HG02884 (cell line): ENCODE results near the gene NRIP1.

Experiments
- ATAC-seq: cut with Tn5 transposase; IDR thresholded peaks from one replicate; pipeline ENCODE4 v1.9.1; 2021; ENCODE audit warnings: mild to moderate bottlenecking, moderate library complexity; ENCODE audit not compliant: unreplicated experiment

The NRIP1 gene

DNA sequence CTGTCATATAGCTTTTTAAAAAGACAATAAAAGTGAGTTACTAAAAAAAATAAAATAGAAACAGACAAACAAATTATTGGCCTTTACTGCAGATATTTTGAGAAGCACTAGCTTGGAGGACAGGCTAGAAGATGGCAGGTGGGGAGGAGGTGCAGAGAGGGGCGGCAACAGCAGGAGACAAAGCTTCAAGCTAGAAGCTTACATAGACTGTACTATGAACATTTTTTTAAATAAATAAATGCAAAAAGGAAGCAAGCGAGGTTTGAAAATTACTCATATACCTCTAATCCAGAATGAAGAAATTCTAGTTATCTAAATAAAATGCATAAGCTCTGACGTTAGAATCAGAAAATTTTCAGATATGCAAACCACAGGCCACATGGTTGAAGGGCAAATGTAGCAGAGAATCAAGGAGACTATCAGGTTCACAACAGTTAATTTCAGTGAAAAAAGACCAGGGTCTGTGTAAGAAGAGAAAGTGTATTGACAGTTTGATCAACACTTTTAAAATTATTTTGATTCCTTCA, 54.9 kb downstream of the NRIP1 start:
- ATAC-seq: no peak

DNA sequence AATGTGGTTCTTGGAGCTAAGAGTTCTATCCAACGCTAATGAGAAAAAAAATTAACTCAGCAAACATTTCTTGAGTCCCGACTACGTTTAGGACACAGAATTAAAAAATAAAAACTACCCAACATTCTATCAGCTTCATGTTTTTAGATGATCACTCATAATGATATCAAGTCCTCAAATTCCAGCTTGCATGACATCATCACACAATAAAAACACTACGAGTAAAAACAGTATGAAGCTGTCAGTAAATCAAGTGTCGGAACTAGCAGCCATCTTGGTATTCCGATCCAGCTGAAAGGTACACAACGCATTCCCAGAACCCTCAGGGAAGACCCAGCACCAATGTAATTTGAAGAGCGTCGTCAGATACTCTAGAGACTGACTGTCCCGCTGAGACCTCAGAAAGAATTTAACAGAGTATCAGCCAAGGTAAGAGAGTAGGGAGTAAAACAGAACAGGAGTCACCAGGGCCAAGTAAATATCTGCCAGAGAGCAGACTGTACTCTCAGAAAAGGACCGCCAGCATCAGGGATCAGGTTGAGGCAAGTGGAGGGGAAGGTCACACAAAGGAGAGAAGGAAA, 57.0 kb downstream of the NRIP1 start:
- no peak for ATAC-seq

DNA sequence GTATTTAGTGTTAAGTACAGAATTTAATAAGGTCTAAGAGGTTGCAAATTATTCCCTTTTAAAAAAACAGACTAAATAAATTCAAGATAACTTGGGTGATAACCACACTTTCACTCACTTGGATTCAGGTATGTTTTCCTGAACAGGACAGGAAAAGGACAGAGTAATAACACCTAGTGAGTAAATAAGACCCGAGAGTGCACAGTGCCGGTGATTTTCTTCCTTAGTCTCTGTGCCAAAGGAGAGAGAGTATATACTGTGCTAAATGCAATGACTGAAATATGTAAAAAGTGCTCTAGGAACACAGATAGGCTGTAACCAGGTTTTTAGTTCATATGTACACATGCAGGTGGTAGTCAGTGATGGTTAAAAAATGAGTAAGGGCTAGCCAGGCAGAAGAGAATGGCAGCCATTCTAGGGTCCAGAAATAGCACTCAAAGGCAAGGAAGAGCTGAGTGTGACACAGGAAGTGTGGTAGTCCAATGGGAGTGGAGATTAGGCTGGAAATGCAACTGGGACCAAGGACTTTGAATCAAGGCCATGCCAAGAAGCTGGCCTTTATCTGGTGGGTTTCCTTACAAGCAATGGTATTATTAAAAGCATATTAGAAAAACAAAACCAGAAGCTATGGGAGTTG, 58.1 kb downstream of the NRIP1 start:
- no peak for ATAC-seq

DNA sequence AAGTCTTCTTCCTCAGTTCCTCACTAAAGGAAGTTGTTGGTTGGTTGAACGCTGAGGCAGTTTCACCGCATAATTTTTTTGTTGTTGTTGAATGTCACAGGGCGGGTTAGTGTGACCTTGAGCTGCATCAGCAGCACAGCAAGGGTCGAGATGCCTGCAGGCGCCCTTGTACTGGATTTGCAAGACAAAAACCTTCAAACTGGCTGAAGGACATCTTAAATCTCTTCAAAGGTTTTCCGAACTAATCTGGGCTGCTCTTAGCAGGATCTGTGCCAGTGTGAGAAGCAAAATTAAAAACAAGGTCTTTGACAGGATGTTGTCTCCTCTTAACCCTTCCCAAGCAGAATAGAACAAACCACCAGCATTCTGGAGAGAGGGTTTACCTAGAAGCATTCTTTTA, 59.4 kb downstream of the NRIP1 start:
- no peak for ATAC-seq

DNA sequence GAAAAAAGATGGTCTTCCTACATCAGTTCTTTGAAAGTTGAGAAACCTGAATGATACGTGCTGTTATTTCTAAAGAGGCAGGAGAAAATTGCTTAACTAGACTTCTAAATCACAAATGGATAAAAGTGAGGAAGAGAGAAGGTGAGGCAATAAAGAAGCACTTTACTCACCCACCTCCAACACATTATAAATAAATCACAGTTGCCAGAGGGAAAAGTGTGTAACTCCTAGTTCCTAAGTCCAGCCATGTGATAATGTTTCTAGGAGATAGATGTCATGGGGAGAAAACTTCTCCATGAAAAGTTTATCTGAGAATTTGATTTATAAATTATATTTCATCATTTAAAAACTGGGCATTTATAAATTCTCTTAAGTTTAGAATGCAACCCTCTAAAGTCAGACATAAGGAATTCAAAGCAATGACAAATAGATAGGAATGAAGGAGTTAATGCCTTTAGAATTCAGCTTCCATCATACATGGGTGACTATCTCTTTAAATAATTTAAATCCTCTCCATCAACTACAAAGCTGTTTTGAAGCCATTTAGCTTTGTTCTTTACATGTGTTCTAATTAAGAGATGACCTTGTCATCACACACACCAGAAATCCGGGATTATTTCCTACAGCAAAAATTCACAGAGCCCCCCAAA, 60.0 kb downstream of the NRIP1 start:
- ATAC-seq: no peak

DNA sequence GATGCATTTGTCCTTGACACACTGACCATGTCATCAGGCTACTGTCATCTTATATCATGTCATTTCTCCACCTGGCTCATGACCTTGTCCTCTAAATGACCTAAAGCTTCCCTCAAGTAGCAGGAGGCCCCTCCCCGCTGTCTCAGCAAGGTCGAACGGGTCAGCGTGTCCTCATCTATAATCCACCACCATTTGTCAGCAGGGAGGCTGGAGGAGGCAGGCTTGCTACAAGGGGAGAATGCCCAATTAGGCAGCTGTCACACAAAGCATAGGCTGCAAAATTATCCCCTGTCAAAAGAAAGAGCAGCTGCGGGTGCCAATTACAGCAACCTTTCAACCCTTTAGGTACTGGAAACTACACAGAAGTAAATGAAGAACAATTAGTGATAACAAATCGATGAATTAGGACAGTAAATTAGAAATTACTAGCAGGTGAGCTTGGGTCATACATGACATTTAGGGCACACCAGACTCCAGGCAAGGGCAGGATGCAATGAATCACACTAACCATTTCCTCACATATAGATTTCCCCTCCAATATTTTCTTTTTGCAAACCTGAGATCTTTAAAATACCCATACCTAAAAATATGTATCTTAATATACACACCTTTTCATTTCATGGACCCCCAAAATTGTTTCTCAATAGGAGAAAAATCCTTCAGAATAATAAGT, 61.2 kb downstream of the NRIP1 start:
- ATAC-seq: no peak

DNA sequence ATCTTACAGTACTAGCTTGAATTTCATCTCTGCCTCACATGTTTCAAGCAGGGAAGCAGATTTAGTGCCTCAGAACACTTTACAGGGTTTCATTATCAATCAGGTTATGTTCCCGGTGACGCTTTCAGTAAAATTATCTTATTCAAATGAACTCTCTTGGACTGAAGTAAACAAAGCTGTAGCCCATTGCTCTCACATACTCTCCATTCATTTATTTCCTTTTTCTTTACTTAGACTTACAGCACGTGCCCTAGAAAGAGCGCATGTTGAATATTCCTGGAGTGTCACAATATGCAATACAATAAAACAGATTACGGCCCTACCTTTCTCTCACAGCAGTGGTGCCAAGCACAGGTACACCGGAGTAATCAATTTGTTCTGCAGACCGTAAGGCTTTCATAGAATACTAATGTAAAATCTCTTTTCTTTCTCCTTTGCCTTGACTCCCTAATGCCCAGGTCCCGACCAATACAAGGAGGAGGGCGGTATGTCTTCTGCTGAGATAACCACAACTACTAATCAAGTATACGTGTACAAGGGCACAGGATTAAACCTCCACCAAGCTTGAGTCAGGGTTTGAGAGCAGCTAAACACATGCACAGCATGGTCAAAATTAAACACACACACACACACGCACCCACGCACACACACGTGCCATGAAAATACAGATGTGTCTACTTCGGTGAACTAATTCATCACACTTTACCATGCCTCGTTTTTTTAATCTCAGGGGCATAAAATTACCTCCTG, 62.8 kb downstream of the NRIP1 start:
- ATAC-seq: peak; percentile 88

DNA sequence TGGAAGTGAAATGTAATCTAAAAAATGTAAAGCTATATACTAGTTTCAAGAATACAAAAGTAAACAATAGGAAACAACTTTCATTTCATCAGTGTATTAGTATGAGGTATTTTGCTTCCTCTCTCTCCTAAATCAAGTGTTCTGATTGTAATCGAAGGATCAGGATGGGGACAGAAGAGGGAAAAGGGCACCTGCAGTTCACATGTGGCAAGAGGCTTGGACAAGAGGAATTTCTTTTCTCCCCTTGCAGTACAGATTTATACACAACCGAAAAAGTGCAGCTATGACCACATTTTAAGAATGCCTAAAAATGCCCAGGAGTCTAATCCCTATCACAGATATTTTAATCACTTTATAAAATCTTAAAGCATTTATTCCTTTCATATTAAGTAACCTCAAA, 63.7 kb downstream of the NRIP1 start:
- no peak for ATAC-seq

DNA sequence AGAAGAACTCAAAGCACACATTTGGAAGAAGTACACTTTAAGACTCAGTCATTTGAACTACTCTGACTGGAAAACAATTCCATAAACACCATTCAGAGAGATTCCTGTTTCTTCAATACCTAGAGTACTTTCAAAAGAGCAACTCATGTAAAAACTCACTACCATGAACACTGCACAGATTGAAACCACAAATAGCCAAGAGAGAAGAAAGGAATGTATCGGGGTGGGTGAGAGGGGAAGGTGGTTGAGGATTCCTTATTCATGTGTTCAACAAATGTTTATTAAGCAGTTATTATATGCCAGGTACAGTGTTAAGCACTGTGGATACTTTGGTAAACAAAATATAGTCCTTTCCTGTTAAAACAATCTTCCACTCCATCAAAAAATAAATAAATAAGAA, 64.7 kb downstream of the NRIP1 start:
- no peak for ATAC-seq

DNA sequence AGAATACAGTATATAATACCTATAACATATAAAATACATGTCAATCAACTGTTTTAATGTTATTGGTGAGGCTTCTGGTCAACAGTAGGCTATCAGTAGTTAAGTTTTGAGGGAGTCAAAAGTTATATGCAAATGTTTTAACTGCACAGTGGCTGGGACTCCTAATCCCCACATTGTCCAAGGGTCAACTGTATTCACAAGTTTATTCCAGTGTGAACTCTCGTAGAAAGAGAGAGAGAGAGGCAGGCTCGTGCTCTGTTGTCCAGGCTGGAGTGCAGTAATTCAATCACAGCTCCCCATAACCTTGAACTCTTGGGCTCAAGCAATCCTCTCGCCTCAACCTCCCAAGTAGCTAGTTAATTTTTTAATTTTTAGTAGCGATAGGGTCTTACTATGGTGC, 66.0 kb downstream of the NRIP1 start:
- ATAC-seq: no peak

DNA sequence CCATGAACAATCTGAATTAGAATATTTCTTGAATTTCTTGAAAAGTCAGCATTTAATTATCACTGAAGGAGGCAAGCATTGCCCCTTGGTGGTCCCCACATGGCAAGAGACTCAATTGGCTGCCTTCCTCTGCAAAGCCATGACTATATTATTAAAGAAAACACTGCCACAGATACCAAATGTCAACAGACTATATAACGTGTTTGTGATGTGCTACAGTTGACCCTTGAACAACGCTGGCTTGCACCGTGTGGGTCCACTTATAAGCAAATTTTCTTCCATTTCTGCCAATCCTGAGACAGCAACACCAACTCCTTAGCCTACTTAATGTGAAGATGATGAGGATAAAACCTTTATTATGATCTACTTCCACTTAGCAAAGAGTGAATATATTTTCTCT, 66.5 kb downstream of the NRIP1 start:
- no peak for ATAC-seq

DNA sequence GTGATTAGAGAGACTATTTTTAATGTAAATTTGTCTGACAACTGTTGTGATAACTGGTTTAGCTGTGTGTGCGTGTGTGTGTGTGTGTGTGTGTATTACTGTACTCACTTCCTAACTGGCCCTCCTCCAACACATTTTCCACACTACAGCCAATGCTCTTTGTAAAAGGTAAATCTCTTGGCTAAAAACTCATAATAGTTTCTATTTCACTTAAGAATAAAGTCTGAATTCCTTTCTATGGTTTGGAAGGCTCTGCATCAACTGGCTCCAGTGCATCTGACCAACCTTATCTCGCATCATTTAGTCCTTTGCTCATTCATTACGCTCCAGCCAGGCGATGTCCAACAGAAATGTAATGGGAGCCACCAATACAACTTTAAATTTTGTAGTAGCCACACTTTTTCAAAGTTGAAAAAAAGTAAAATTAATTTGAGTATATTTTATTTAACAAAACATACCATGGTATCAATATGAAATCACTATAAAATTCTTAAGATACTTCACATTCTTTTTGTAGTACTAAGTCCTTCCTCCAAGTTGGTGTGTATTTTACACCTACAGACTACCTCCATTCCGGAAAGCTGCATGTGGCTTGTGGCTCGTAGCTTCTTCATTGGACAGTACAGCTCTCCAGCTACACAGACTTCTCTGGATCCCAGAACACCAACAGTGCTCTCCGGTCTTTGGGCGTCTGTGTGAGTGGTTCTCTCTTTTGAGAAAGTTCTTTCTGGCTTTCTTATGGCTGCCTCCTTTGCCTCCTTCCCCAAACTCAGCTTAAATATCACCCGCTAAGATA, 68.9 kb downstream of the NRIP1 start:
- ATAC-seq: no peak

DNA sequence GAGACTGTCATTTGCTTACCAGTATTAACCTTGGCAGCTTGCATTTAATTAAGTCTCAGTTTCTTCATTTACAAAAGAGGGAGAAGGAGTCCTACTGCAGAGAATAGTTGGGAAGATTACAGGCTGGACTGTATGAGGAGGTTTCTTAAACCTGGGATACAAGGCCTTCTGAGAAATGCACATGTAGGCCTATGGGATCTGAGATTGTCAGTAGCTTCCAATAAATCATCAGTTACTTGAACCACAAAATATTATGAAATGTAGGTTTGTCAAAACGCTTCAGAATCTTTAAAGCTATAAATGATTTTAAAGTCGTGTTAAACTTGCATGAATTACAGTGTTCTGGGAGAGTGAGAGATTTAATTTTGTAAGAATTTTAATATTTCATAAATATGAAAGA, 69.6 kb downstream of the NRIP1 start:
- no peak for ATAC-seq

DNA sequence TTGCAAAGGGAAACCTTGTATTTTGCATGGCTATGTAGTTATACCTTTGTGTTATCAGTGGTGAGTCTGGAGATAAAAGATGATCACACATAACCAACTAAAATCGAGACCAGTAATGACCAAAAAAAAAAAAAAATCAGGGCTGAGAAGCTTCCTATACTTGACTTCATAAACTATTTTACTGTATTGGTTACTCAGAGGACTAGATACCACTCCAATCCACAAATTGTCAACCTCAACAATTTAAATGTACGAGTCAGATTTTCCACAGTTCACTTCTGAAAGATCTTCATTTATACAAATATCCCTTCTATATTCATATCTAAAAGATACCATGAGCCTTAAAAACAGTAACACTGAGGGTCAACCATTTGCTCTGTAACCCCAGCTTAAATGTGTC, 71.7 kb downstream of the NRIP1 start:
- ATAC-seq: no peak

DNA sequence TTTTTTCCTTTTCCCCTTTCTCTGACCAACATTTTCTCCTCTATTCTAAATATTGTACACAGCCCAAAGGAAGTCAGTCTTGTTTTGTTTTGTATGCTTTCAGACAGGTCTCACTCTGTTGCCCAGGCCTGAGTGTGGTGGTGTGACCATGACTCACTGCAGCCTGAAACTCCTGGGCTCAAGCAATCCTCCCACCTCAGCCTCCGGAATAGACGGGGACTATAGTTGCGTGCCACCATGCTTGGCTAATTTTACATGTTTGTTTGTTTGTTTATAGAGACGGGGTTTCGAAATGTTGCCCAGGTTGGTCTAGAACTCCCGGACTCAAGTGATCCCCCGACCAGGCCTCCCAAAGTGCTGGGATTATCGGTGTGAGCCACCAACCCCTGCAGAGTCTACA, 72.8 kb downstream of the NRIP1 start:
- ATAC-seq: no peak

DNA sequence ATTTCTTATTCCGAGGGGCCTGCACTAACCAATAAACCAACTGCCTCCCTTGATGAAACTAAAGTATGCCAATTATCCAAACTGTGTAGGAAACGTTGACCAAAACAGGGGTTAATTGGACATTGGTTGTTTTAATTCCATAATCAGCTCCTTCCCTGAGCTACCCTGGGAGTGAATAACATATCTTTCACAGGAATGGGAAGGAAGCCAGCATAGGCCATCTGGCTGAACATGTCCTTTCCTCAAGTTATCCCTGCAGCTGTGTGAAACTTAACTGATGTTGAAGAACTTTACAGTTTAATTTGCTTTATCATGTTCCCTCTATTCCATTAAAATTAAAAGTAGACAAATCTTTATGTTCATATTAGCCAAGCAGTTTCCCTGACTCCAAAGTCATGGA, 75.4 kb downstream of the NRIP1 start:
- ATAC-seq: no peak

DNA sequence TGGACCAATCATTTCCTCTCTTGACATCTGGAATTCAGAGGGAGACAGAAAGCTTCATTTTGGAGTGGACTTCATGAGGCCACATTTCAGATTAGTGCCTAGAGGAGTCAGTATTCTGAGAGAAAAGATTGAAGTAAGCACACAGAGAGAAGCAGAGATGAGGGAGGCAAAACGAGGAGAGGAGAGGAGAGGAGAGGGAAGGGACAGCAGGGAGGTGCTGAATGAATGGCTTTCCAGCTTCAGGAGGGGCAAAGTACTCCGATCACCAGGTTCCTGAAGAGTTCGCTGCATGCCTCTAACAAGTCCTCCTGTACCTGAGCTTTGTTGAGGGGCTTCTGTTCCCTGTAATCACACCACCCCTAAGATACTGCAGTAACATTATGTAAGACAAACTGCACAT, 76.0 kb downstream of the NRIP1 start:
- no peak for ATAC-seq

DNA sequence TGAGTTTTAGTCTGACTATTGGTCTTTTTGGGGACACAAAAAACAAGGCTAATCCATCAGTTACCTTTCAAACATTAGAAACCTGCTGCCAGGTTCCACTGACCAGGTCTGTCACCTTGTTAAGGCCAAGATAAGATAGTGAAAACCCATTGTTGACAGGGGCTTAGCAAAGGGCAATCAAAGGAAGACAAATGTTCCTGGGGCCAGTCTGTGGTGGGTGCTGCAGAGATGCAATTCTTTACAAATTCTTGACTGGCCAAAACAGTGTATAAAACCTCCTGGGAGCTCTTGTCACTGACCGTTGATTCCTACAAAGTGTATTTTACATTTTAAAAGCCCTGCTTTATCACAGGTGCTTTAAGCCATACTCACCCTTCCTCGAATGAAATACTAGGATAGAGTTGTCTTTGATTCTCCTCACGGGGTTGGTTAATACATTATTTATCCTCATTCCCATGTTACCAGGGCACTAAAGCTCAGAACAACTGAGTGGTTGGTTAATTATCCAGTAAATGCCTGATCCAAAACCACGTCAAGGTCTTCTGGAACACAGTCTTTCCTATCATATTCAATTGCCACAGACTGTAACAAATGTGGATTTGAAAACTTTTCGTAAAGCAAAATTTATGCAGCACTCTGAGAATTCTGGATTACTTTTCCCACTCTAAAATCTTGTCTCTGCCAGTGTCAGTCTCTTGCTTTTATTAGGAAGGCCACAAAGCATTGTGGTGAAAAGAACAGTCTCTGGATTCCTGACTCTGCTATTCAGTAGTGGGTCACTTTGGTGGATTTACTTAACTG, 77.2 kb downstream of the NRIP1 start:
- ATAC-seq: no peak

DNA sequence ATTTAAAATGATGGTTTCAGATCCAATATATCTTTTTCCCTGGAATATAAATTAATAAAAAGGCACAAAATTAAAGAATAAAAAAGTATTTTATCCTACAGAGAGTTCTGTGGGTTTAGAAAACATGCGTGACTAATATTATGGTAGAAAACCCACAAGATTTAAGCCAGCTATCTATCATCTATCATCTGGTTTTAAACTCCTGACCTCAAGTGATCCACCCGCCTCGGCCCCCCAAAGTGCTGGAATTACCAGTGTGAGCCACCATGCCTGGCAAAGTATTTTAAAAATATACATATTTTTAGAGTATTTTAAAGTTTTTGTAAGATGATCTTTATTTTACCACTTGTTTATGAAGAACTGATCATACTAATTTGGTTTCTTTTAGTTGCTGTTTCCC, 79.5 kb downstream of the NRIP1 start:
- no peak for ATAC-seq

DNA sequence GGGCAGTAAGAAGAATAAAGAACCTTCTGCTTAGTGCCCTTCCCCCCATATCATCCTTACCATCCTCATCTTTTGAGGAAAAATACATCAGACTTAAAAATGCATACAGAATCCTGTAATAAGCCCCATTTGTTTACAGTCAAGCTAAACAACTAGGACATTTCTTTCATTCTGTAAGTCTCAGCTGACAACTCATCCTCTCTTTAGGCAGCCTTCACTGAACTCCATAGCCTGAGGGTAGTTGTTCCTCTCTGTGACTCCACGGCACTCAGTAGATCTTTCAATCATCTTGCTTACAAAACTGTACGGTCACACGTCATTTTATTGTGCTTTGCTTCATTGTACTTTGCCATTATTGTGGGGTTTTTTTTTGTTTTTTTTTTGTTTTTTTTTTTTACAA, 82.5 kb downstream of the NRIP1 start:
- ATAC-seq: no peak
